Gastroesophageal sphincter (tissue), 4 donors: ENCODE measurements around the gene GRPEL1. TPM values are rescaled to one million over a fixed set of nuclear protein-coding genes. Genes with fewer than 3 reads are reported as not detected.

ENCODE experiments used
- ATAC-seq: fragments of 150-250 bp; one replicate; pipeline ENCODE4 v1.9.1; 2016; ENCODE audit warnings: mild to moderate bottlenecking, moderate library complexity
- H3K27ac ChIP-seq, 4 donors: fragments of 200-600 bp; sonication (generic) in 3 of 4; 1 replicate in 3 of 4; 2 replicates in 1 of 4; pipeline ENCODE4 v1.5.1; 2016 to 2019
- H3K27me3 ChIP-seq: fragments of 200-600 bp; sonication (generic); one replicate; pipeline ENCODE4 v1.5.1; 2019
- H3K36me3 ChIP-seq, 2 donors: fragments of 200-600 bp; sonication (generic); one replicate each; pipeline ENCODE4 v1.5.1; 2019; ENCODE audit warnings: control low read depth in 1 of 2
- H3K4me1 ChIP-seq, 3 donors: fragments of 200-600 bp; sonication (generic); 1 replicate in 2 of 3; 2 replicates in 1 of 3; pipeline ENCODE4 v1.5.1; 2016 to 2019; ENCODE audit warnings: control low read depth in 2 of 3
- H3K4me3 ChIP-seq, 2 donors: fragments of 200-600 bp; sonication (generic); one replicate each; pipeline ENCODE4 v1.5.1; 2019; ENCODE audit warnings: mild to moderate bottlenecking in 1 of 2, moderate library complexity in 1 of 2
- H3K9me3 ChIP-seq, 3 donors: fragments of 200-600 bp; sonication (generic); one replicate each; pipeline ENCODE4 v1.5.1; 2017 to 2019; ENCODE audit warnings: control low read depth in 2 of 3
- CTCF ChIP-seq, 4 experiments: fragments of 200-600 bp in 2 of 4; fragments of 450-650 bp in 2 of 4; sonication (generic) in 1 of 4; IDR thresholded peaks; one replicate each; pipeline ENCODE4 v1.5.1; 2017 to 2019; ENCODE audit warnings: antibody characterized with exemption in 4 of 4, mild to moderate bottlenecking in 2 of 4, moderate library complexity in 2 of 4
- EP300 ChIP-seq: sonication (generic); formaldehyde crosslinking; IDR thresholded peaks from one replicate; pipeline ENCODE4 v1.6.1; 2017; ENCODE audit warnings: antibody characterized with exemption, mild to moderate bottlenecking
- POLR2A ChIP-seq, 2 donors: fragments of 450-650 bp; IDR thresholded peaks; one replicate each; pipeline ENCODE4 v1.6.1; 2017; ENCODE audit warnings: antibody characterized with exemption in 2 of 2, mild to moderate bottlenecking in 2 of 2, moderate library complexity in 1 of 2
- POLR2AphosphoS5 ChIP-seq: sonication (generic); formaldehyde crosslinking; IDR thresholded peaks from one replicate; pipeline ENCODE4 v1.6.1; 2017; ENCODE audit warnings: antibody characterized with exemption
- WGBS, 2 donors: methylation state at CpG; one replicate each; pipeline ENCODE4 v1.1.5; 2018; ENCODE audit warnings: low coverage in 1 of 2; 5-methylcytosine and 5-hydroxymethylcytosine counted together
- total RNA-seq, 4 donors: library from RNA; depleted of rRNA; stranded (reverse); fragments of >200 nt; gene quantifications; one replicate each; pipeline ENCODE4 v1.1.0, GENCODE V29; 2016

The GRPEL1 gene
- total RNA-seq, 4 donors from 2014 or later: 14.0 to 32.8 (median 23.9) TPM

- Histone ChIP-seq H3K27ac (no peak overlapping the region), H3K4me1 (peaks cover 0 to 34% (median 4%) of the 10 kb centered on the region in 3 donors), H3K36me3 (peaks cover 0 to 78% of the 10 kb centered on the region in 2 donors), H3K4me3 (no peak overlapping the region), H3K27me3 (no peaks in the 10 kb centered on the region), H3K9me3 (no peaks in the 10 kb centered on the region)
- no peak for ATAC-seq
- TF ChIP-seq CTCF (IDR thresholded peaks at IDR 0.05) (no peak), POLR2AphosphoS5 (no peak), POLR2A (IDR thresholded peaks at IDR 0.05) (no peak), EP300 (no peak)
- WGBS, 2 donors: 77 to 87% methylated on average over 5 to 6 of the region's 31 CpGs
Measured at GRCh38 chr4:7055111-7055989, 12.5 kb downstream of the GRPEL1 start.

- Histone ChIP-seq H3K9me3 (no peaks in the 10 kb centered on the region), H3K36me3 (peaks cover 0 to 68% of the 10 kb centered on the region in 2 donors), H3K4me3 (no peak overlapping the region), H3K27me3 (no peaks in the 10 kb centered on the region), H3K27ac (no peak overlapping the region), H3K4me1 (peaks cover 0 to 40% (median 4%) of the 10 kb centered on the region in 3 donors)
- 92 to 93% methylated on average over 3 to 38 of the region's 52 CpGs for WGBS, 2 donors
- no peak for TF ChIP-seq POLR2A (IDR thresholded peaks at IDR 0.05)
- no peak for TF ChIP-seq CTCF (IDR thresholded peaks at IDR 0.05)
- TF ChIP-seq EP300: no peak
- TF ChIP-seq POLR2AphosphoS5: no peak
- ATAC-seq: no peak
Measured at GRCh38 chr4:7054106-7054880, 13.6 kb downstream of the GRPEL1 start.

- whole genome bisulfite sequencing, 2 donors: 36 to 50% methylated on average over 1 to 5 of the region's 20 CpGs
- Histone ChIP-seq H3K27ac (peak overlapping the region in 2 of 4 donors; percentile 39 to 43), H3K36me3 (peaks cover 0 to 62% of the 10 kb centered on the region in 2 donors)
Measured at GRCh38 chr4:7052923-7053715, 14.7 kb downstream of the GRPEL1 start.

GRCh38 chr4:7052313-7052712 lies 15.6 kb downstream of the GRPEL1 start:
- Histone ChIP-seq H3K9me3 (no peaks in the 10 kb centered on the region), H3K4me1 (peaks cover 0 to 50% (median 4%) of the 10 kb centered on the region in 3 donors), H3K27me3 (no peaks in the 10 kb centered on the region), H3K36me3 (peaks cover 0 to 54% of the 10 kb centered on the region in 2 donors), H3K27ac (peak overlapping the region in 1 of 4 donors; percentile 39), H3K4me3 (no peak overlapping the region)
- ATAC-seq: no peak
- TF ChIP-seq POLR2A (IDR thresholded peaks at IDR 0.05): no peak
- no peak for TF ChIP-seq EP300
- TF ChIP-seq CTCF (IDR thresholded peaks at IDR 0.05): no peak
- TF ChIP-seq POLR2AphosphoS5: no peak
- no CpG with 5 or more reads among the region's 14 CpGs for WGBS, 2 donors

More at GRCh38 chr4:7052923-7053715, 14.7 kb downstream of the GRPEL1 start:
- Histone ChIP-seq H3K4me1 (peaks cover 0 to 42% (median 4%) of the 10 kb centered on the region in 3 donors), H3K27me3 (no peaks in the 10 kb centered on the region), H3K4me3 (no peak overlapping the region), H3K9me3 (no peaks in the 10 kb centered on the region)
- TF ChIP-seq POLR2AphosphoS5 (peak; percentile 10), EP300 (no peak)
- peak; percentile 23 for ATAC-seq

GRCh38 chr4:7051905-7052304 lies 16.0 kb downstream of the GRPEL1 start:
- Histone ChIP-seq H3K27me3 (no peaks in the 10 kb centered on the region), H3K9me3 (no peaks in the 10 kb centered on the region), H3K4me3 (no peak overlapping the region), H3K36me3 (peaks cover 0 to 50% of the 10 kb centered on the region in 2 donors), H3K4me1 (peaks cover 0 to 54% (median 4%) of the 10 kb centered on the region in 3 donors), H3K27ac (no peak overlapping the region)
- ATAC-seq: no peak
- TF ChIP-seq EP300 (no peak), POLR2A (IDR thresholded peaks at IDR 0.05) (no peak), CTCF (IDR thresholded peaks at IDR 0.05) (no peak), POLR2AphosphoS5 (no peak)
- no CpG with 5 or more reads among the region's 14 CpGs for WGBS, 2 donors
